Measurements from ENCODE around the gene UCK1. TPM values are rescaled to one million over a fixed set of nuclear protein-coding genes. Genes with fewer than 3 reads are reported as not detected.

The UCK1 gene
- total and polyA plus RNA-seq, 4 donors: 24.5 to 45.7 (median 32.0) TPM

DNA sequence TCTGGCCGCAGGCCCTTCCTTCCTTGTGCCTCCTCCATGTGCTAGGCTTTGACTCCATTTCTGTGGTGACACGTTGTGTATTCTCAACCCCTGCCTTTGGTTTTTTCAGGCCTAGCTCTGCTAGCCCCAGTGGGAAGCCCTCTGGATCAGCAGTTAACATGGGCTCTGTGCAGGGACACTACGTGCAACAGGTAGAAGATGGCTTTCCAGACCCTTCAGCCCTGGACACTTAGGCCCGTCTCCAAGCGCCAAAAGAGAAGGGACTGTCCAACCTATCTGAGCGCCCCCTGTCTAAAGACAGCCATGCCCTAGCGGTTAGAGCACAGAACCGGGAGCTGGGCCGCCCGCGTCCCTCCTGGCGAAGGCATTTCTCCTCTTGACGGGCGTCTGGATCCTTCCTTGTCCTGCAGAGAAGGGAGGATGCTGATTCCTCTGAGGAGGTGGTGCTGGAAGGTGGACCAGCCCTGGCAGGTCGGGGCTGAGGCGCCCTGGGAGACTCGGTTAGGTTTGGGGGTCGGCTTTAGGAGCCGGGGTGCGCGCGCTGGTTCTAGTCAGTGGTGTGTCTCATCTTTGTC lies 36.7 kb downstream of the UCK1 start:
- Histone ChIP-seq H3K36me3 (ENCODE audit: control insufficient read depth in 1 of 2, insufficient read depth in 2 of 2, low read length in 1 of 2) (peaks cover 0 to 13% of the 10 kb centered on the region in 2 donors), H3K4me3 (ENCODE audit: low read length in 2 of 2) (no peak overlapping the region), H3K27me3 (ENCODE audit: control insufficient read depth in 1 of 2, insufficient read depth in 2 of 2, low read length in 1 of 2) (no peaks in the 10 kb centered on the region), H3K4me1 (ENCODE audit: control insufficient read depth in 1 of 2, insufficient read depth in 2 of 2, low read length in 2 of 2) (no peaks in the 10 kb centered on the region), H3K27ac (ENCODE audit: low read depth in 1 of 2, low read length in 2 of 2) (no peak overlapping the region), H3K9me3 (ENCODE audit: control insufficient read depth, low read length) (no peaks in the 10 kb centered on the region)
- DNase-seq (no peak), ATAC-seq (ENCODE audit: low FRiP score) (no peak)
- intact Hi-C loops (cut with DNase I): no loop called here
- 90 to 91% methylated on average over 22 of the region's 22 CpGs for WGBS, 2 donors

DNA sequence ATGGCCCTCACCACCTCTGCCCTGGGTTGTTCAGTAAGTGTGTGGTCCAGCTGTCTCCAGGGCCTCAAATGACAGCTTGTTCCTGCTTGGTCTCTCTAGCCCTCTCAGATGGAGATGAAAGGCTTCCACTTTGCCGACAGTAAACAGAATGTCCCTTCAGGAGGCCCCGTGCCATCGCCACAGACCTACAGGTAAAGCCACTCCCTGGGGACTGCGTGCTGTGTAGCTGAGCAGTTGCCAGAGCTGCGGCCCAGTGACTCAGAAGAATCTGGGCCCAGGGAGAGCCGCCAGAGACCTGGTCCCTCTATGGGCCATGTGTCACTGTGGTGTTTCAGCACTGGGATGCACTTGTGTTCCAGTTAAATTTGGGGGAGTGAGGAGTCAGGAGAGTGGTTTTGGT lies 39.0 kb downstream of the UCK1 start:
- intact Hi-C loops (cut with DNase I): no loop called here
- peaks cover 0 to 17% of the 10 kb centered on the region in 2 donors for H3K36me3 ChIP-seq (ENCODE audit: control insufficient read depth in 1 of 2, insufficient read depth in 2 of 2, low read length in 1 of 2)
- 82 to 83% methylated on average over 6 of the region's 6 CpGs for WGBS, 2 donors

GRCh38 chr9:131491001-131491710 lies 39.9 kb downstream of the UCK1 start:
- peaks cover 0 to 13% of the 10 kb centered on the region in 2 donors for H3K36me3 ChIP-seq (ENCODE audit: control insufficient read depth in 1 of 2, insufficient read depth in 2 of 2, low read length in 1 of 2)
- no peak for ATAC-seq (ENCODE audit: low FRiP score)
- 91 to 93% methylated on average over 20 of the region's 20 CpGs for WGBS, 2 donors

More for the DNA sequence above, 39.0 kb downstream of the UCK1 start:
- H3K27ac ChIP-seq (ENCODE audit: low read depth in 1 of 2, low read length in 2 of 2): no peak overlapping the region
- no peaks in the 10 kb centered on the region for H3K9me3 ChIP-seq (ENCODE audit: control insufficient read depth, low read length)
- no peak for DNase-seq
- no peaks in the 10 kb centered on the region for H3K4me1 ChIP-seq (ENCODE audit: control insufficient read depth in 1 of 2, insufficient read depth in 2 of 2, low read length in 2 of 2)
- no peak for ATAC-seq (ENCODE audit: low FRiP score)
- H3K27me3 ChIP-seq (ENCODE audit: control insufficient read depth in 1 of 2, insufficient read depth in 2 of 2, low read length in 1 of 2): no peaks in the 10 kb centered on the region
- H3K4me3 ChIP-seq (ENCODE audit: low read length in 2 of 2): no peak overlapping the region

DNA sequence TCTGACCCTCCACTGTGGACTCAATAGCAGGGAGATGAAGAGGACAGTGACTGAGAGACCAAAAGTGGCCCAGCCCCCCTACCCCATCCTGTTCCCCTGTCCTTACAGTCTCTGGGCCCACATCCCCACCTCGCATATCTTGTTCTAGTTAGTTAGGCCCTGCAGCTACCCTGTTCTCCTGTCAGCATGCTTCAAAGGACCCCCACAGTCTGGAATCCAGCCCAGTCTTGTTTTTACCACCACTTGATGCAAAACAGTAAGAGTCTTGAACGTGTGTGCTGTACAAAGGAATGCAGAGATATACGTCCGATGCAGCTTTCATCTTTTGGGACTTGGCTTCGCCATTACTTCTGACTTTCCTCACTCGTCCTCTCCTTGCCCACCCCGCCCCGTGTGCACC lies 40.5 kb downstream of the UCK1 start:
- no peaks in the 10 kb centered on the region for H3K27me3 ChIP-seq (ENCODE audit: control insufficient read depth in 1 of 2, insufficient read depth in 2 of 2, low read length in 1 of 2)
- no peak overlapping the region for H3K27ac ChIP-seq (ENCODE audit: low read depth in 1 of 2, low read length in 2 of 2)
- WGBS, 2 donors: 57 to 58% methylated on average over 8 of the region's 8 CpGs
- no peaks in the 10 kb centered on the region for H3K4me1 ChIP-seq (ENCODE audit: control insufficient read depth in 1 of 2, insufficient read depth in 2 of 2, low read length in 2 of 2)
- intact Hi-C loops (cut with DNase I): no loop called here
- no peak for ATAC-seq (ENCODE audit: low FRiP score)
- DNase-seq: no peak
- H3K9me3 ChIP-seq (ENCODE audit: control insufficient read depth, low read length): no peaks in the 10 kb centered on the region
- peaks cover 0 to 14% of the 10 kb centered on the region in 2 donors for H3K36me3 ChIP-seq (ENCODE audit: control insufficient read depth in 1 of 2, insufficient read depth in 2 of 2, low read length in 1 of 2)
- no peak overlapping the region for H3K4me3 ChIP-seq (ENCODE audit: low read length in 2 of 2)

More at GRCh38 chr9:131491001-131491710, 39.9 kb downstream of the UCK1 start:
- Histone ChIP-seq H3K27me3 (ENCODE audit: control insufficient read depth in 1 of 2, insufficient read depth in 2 of 2, low read length in 1 of 2) (no peaks in the 10 kb centered on the region), H3K4me1 (ENCODE audit: control insufficient read depth in 1 of 2, insufficient read depth in 2 of 2, low read length in 2 of 2) (no peaks in the 10 kb centered on the region), H3K27ac (ENCODE audit: low read depth in 1 of 2, low read length in 2 of 2) (no peak overlapping the region), H3K9me3 (ENCODE audit: control insufficient read depth, low read length) (no peaks in the 10 kb centered on the region), H3K4me3 (ENCODE audit: low read length in 2 of 2) (no peak overlapping the region)
- intact Hi-C loops (cut with DNase I): no loop called here
- DNase-seq: no peak

DNA sequence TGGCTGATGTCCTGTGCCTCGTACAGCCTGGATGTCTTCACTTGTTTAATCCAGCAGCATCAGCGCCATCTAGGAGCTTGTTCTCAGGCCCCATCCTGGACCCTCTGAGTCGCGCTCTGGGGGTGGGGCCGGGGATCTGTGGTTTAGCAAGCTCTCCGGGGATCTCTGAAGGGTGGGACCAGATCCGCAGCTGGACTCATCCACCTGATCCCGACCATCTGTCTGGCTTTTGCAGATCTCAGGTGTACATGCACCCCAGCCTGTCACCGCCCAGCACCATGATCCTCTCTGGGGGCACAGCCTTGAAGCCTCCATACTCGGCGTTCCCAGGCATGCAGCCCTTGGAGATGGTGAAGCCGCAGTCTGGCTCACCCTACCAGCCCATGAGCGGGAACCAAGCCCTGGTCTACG lies 43.4 kb downstream of the UCK1 start:
- intact Hi-C loops (cut with DNase I): loop anchor here in 1 of 2 donors (5.0 kb wide), 1 partner anchor 45 kb away; no protein-coding TSS in a partner anchor
- peak in 1 of 2 donors; percentile 50 for DNase-seq
- H3K4me1 ChIP-seq (ENCODE audit: control insufficient read depth in 1 of 2, insufficient read depth in 2 of 2, low read length in 2 of 2): no peaks in the 10 kb centered on the region
- H3K27ac ChIP-seq (ENCODE audit: low read depth in 1 of 2, low read length in 2 of 2): no peak overlapping the region
- H3K36me3 ChIP-seq (ENCODE audit: control insufficient read depth in 1 of 2, insufficient read depth in 2 of 2, low read length in 1 of 2): peaks cover 0 to 17% of the 10 kb centered on the region in 2 donors
- ATAC-seq (ENCODE audit: low FRiP score): no peak
- H3K4me3 ChIP-seq (ENCODE audit: low read length in 2 of 2): no peak overlapping the region
- H3K9me3 ChIP-seq (ENCODE audit: control insufficient read depth, low read length): no peaks in the 10 kb centered on the region
- H3K27me3 ChIP-seq (ENCODE audit: control insufficient read depth in 1 of 2, insufficient read depth in 2 of 2, low read length in 1 of 2): no peaks in the 10 kb centered on the region
- 82 to 83% methylated on average over 14 of the region's 14 CpGs for WGBS, 2 donors

DNA sequence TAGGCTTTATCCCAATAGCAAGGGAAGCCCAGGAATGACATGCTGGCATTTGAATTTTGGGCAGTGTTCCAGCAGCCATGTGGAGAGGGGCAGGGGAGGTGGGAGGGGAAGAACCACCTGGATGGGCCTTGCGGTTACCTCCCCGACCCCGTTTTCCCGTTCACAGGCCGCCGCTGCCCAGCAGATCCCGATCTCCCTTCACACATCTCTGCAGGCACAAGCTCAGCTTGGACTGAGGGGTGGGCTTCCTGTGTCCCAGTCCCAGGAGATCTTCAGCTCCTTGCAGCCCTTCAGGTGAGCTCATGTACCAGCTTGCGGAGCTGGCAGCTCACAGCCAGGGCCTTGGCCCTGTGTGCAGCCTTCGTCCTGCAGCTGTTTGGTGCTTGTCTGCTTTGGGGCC lies 44.1 kb downstream of the UCK1 start:
- Histone ChIP-seq H3K36me3 (ENCODE audit: control insufficient read depth in 1 of 2, insufficient read depth in 2 of 2, low read length in 1 of 2) (peaks cover 0 to 17% of the 10 kb centered on the region in 2 donors), H3K4me1 (ENCODE audit: control insufficient read depth in 1 of 2, insufficient read depth in 2 of 2, low read length in 2 of 2) (no peaks in the 10 kb centered on the region), H3K27me3 (ENCODE audit: control insufficient read depth in 1 of 2, insufficient read depth in 2 of 2, low read length in 1 of 2) (no peaks in the 10 kb centered on the region), H3K9me3 (ENCODE audit: control insufficient read depth, low read length) (no peaks in the 10 kb centered on the region), H3K27ac (ENCODE audit: low read depth in 1 of 2, low read length in 2 of 2) (no peak overlapping the region), H3K4me3 (ENCODE audit: low read length in 2 of 2) (no peak overlapping the region)
- peak in 1 of 2 donors; percentile 49 for DNase-seq
- 84 to 86% methylated on average over 9 of the region's 9 CpGs for WGBS, 2 donors
- intact Hi-C loops (cut with DNase I): loop anchor here in 1 of 2 donors (5.0 kb wide), 1 partner anchor 45 kb away; no protein-coding TSS in a partner anchor
- no peak for ATAC-seq (ENCODE audit: low FRiP score)

DNA sequence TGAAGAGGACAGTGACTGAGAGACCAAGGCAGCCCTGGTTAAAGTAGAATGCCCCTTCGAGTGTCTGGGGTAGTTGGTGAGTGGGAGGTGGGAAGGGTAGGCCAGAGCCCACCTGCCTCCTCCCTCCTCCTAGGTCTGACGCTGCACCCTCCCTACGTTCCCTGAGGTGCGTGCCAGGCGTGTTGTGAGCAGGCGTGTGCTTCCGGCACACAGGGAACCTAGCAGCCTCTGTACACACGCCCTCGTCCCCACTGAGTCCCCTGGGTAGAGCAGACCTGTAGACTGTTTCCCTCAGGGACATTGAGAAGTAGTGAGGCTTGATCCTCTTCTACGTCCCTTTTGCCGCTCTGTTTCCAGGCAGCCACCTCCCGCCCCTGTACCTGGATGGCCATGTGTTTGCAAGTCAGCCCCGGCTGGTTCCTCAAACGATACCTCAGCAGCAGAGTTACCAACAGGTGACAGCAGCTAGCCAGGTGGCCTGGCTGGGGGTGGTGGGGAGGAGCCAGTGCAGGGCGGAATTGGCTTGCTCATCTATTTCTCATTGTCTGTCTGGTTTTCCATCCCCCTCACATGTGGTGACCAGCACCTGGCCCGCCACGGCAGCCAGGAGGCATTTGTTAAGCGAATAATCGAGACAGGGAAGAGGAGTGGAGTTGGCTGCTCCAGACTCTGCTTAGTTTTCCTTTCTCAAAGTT lies 45.2 kb downstream of the UCK1 start:
- Histone ChIP-seq H3K36me3 (ENCODE audit: control insufficient read depth in 1 of 2, insufficient read depth in 2 of 2, low read length in 1 of 2) (peaks cover 0 to 16% of the 10 kb centered on the region in 2 donors), H3K27me3 (ENCODE audit: control insufficient read depth in 1 of 2, insufficient read depth in 2 of 2, low read length in 1 of 2) (no peaks in the 10 kb centered on the region), H3K27ac (ENCODE audit: low read depth in 1 of 2, low read length in 2 of 2) (no peak overlapping the region), H3K4me3 (ENCODE audit: low read length in 2 of 2) (no peak overlapping the region), H3K4me1 (ENCODE audit: control insufficient read depth in 1 of 2, insufficient read depth in 2 of 2, low read length in 2 of 2) (no peaks in the 10 kb centered on the region), H3K9me3 (ENCODE audit: control insufficient read depth, low read length) (no peaks in the 10 kb centered on the region)
- intact Hi-C loops (cut with DNase I): loop anchor here in 1 of 2 donors (5.0 kb wide), 1 partner anchor 44 kb away; no protein-coding TSS in a partner anchor
- WGBS, 2 donors: 81 to 88% methylated on average over 18 to 19 of the region's 19 CpGs
- DNase-seq (peak in 1 of 2 donors; percentile 55), ATAC-seq (ENCODE audit: low FRiP score) (no peak)

DNA sequence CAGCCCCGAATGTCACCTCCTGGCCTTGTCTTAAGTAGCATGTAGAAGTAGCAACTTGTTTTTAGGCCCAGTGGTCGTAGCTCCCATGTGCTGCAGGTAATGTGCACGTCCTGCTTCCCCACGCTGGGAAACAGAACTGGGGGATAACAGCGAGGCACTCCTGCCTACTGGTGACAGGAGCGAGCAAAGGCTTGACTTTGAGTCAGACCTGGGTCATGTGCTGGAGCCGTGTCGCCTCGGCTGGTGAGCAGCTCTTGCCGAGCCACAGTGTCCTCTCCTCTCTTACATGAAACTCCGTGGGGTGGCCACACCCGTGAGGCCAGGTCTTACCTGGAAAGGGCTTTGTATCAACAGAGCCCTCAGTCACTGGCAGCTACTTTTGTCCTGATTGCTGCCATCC lies 45.9 kb downstream of the UCK1 start:
- ATAC-seq (ENCODE audit: low FRiP score) (no peak), DNase-seq (peak in 1 of 2 donors; percentile 53)
- H3K27ac ChIP-seq (ENCODE audit: low read depth in 1 of 2, low read length in 2 of 2): no peak overlapping the region
- no peaks in the 10 kb centered on the region for H3K27me3 ChIP-seq (ENCODE audit: control insufficient read depth in 1 of 2, insufficient read depth in 2 of 2, low read length in 1 of 2)
- no peaks in the 10 kb centered on the region for H3K4me1 ChIP-seq (ENCODE audit: control insufficient read depth in 1 of 2, insufficient read depth in 2 of 2, low read length in 2 of 2)
- WGBS, 2 donors: 81 to 85% methylated on average over 12 of the region's 12 CpGs
- intact Hi-C loops (cut with DNase I): loop anchor here in 1 of 2 donors (5.0 kb wide), 1 partner anchor 43 kb away; no protein-coding TSS in a partner anchor
- no peaks in the 10 kb centered on the region for H3K9me3 ChIP-seq (ENCODE audit: control insufficient read depth, low read length)
- H3K4me3 ChIP-seq (ENCODE audit: low read length in 2 of 2): no peak overlapping the region
- H3K36me3 ChIP-seq (ENCODE audit: control insufficient read depth in 1 of 2, insufficient read depth in 2 of 2, low read length in 1 of 2): peaks cover 0 to 13% of the 10 kb centered on the region in 2 donors

All from aorta (tissue), 5 donors.